ENCODE data around the gene SLC6A18.

DNA sequence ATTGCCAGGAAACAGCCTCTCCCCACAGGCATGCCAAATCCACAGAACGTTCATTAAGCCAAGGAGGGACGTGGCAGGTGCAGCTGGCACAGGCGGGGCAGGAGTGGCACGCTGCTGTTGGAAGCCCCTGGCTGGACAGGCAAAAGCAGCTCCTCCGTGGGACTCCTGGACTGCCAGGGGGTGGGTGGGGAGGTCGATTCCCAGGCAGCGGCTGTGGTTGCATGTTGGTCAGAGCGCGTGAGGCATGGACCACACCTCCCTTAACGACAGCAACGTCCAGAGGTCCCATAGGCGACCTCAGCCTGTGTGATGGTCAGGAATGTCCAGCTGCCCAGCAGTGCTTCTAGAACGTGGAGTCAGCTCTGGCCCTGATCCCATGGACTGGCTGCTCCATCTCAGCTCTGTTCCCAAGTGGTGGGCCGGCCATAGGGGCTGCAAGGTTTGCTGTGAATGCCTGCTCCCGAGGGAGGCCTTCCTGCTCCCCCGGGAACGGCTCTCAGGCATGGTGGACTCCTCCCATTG lies 16.9 kb upstream of the SLC6A18 start:
- TF ChIP-seq, protein P1, sequence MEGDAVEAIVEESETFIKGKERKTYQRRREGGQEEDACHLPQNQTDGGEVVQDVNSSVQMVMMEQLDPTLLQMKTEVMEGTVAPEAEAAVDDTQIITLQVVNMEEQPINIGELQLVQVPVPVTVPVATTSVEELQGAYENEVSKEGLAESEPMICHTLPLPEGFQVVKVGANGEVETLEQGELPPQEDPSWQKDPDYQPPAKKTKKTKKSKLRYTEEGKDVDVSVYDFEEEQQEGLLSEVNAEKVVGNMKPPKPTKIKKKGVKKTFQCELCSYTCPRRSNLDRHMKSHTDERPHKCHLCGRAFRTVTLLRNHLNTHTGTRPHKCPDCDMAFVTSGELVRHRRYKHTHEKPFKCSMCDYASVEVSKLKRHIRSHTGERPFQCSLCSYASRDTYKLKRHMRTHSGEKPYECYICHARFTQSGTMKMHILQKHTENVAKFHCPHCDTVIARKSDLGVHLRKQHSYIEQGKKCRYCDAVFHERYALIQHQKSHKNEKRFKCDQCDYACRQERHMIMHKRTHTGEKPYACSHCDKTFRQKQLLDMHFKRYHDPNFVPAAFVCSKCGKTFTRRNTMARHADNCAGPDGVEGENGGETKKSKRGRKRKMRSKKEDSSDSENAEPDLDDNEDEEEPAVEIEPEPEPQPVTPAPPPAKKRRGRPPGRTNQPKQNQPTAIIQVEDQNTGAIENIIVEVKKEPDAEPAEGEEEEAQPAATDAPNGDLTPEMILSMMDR (conservative IDR thresholded peaks at IDR 0.05): no peak
- TF ChIP-seq ZFX (IDR thresholded peaks at IDR 0.05): no peak
